Measurements from ENCODE around the gene HINFP.
A peak's percentile ranks its signal among the peaks of the same experiment; 100 is the strongest.
"Not testable (repeated sequence)": the region's sequence is repeated elsewhere in the genome, so short reads cannot be mapped to it uniquely, and the experiment has no call there.

Gene HINFP

DNA sequence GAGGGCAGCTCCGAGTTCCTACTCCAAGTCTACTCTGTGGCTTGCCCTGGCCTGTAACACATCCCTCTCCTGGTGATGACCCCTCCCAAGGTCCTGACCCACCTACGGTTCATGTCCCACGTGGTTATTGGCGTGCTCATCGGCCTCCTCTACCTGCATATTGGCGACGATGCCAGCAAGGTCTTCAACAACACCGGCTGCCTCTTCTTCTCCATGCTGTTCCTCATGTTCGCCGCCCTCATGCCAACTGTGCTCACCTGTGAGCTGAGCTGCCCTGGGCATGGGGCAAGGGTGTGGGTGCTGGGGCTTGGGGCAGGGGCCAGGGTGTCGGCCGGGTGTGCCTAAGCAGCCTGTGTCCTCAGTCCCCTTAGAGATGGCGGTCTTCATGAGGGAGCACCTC, 37.1 kb downstream of the HINFP start:
- no peak for DNase-seq

DNA sequence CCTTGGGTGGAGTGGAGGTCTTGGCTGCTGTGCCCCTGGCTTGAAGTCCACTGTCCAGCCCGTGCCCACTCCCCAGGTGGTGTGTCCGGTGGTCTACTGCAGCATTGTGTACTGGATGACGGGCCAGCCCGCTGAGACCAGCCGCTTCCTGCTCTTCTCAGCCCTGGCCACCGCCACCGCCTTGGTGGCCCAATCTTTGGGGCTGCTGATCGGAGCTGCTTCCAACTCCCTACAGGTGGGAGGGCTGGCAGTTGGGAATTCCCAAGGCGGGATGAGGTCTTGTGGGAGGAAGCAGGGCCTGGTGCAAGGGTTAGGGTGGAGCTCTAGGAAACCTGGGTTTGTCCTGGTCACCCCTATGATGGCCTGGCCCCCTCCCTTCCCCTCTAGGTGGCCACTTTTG, 38.8 kb downstream of the HINFP start:
- DNase-seq, result no peak

GRCh38 chr11:119161871-119162270, 40.5 kb downstream of the HINFP start:
- no peak for DNase-seq

GRCh38 chr11:119166368-119167076, 45.1 kb downstream of the HINFP start:
- DNase-seq, result no peak

- not testable (repeated sequence) for DNase-seq
These were observed 45.7 kb downstream of the HINFP start for GRCh38 chr11:119167077-119167458.

- no peak for DNase-seq
These were observed 46.6 kb downstream of the HINFP start for GRCh38 chr11:119167933-119168332.

DNA sequence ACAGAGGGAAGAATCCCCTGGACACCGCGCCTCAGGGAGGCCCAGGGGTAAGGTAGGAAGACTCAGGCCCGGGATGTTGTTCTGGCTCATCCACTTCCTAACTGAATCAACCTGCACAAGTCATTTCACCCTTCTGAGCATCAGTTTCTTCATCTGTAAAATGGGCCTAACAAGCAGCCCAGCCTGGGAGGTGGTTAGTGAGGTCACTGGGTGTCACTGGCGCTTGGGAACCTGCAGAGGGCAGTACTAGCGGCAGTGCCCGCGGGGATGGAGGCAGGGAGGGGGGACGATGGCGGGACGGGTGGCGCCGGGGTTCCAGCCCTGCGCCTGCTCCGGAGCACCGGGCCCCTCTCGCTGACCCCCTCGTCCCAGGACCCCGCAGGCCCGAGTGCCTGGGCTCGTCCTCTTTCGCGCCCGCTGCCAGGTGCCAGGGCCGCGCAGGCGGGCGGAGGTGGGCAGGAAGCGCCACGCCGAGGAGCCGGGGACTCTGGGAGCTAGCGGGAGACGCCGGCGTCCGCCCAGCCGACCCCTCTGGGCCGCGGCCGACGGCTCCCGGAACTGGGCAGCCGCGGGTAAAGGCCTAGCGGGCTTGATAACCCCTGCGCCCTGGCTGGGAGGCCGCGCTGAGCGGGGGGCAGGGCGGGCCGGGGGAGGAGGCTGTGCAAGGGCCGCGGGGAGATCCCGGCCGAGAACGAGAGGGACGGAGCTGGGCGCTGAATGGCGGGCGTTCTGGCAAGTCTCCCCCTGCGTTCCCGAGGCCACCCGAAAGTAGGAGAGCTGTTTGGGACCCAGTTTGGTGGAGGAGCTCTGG, 47.3 kb downstream of the HINFP start, which contains the start of gene NLRX1:
Gene NLRX1 (plus strand): TSS at position 255 of the 811 bp plus-strand sequence. CDS start 2,679 bp downstream, outside the sequence.
- DNase-seq, result peak; percentile 86

DNA sequence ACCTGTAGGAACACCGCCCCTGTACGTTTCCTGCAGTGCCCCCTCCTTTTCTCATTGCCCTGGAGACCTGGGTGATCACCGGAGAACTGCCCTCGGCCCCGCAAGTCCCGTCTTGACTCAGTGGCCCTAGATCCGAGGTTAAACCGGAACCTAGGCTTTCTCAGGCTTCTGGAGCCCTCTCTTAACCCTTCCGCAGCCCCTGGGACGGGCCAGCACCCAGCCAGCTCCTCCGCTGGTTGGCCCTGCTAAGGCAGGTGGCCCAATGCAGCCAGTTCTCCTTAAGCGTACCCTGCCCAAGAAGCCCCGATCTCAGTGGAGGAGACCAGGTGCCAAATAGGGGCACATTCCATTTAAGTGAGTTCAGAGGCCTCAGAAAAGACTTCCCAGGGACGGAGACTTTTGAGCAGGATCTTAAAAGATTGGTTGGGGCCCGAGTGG, 47.9 kb downstream of the HINFP start:
- DNase-seq, result peak; percentile 35

DNA sequence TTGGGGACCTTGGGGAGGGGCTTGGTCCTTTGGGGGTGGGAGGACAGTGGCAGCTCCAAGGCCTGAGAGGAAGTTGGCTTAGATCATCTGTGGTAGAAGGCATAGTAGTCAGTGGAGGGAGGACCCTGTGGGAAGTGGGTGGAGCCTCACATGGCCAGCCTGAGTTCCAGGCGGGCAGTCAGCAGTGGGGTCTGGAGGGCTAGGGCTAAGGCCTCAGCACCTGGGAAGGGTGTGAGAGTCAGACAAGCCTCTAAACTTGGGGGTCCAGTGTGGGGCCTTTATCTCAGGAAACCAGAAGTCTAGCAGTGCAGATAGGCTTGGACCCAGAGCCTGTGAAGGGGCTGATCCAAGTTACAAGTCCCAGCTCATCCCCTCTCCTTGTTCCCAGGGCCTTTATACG, 51.1 kb downstream of the HINFP start:
- no peak for DNase-seq

DNA sequence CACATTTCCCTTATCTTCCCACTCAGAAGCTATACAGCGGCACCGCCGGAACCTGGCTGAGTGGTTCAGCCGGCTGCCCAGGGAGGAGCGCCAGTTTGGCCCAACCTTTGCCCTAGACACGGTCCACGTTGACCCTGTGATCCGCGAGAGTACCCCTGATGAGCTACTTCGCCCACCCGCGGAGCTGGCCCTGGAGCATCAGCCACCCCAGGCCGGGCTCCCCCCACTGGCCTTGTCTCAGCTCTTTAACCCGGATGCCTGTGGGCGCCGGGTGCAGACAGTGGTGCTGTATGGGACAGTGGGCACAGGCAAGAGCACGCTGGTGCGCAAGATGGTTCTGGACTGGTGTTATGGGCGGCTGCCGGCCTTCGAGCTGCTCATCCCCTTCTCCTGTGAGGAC, 52.1 kb downstream of the HINFP start:
- no peak for DNase-seq

DNA sequence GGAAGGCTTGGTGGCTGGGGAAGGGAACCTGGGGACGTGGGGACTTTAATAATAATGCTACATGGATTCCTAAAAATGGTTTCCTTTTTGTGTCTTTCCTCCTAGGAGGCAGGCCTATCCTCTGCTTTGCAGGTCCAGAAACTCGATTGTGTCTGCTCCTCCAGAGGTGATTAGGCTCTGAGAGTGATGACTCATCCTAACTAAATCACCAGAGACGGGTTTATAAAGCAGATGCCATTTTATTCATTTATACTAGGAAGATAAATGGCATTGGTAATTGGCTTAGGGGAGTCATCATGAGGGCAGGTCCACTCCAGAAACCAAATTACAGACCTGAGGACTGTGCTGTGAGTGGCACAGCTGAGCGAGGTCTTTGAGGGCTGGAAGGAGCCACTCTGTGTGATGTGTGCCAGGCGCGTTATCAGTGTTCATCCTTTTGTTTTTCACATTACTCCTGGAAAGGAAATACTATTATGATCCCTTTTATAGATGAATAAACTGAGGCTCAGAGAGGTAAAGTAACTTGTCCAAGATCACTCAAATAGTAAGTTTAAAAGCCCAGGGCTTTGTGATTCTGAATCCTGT, 54.2 kb downstream of the HINFP start:
- DNase-seq, result no peak

DNA sequence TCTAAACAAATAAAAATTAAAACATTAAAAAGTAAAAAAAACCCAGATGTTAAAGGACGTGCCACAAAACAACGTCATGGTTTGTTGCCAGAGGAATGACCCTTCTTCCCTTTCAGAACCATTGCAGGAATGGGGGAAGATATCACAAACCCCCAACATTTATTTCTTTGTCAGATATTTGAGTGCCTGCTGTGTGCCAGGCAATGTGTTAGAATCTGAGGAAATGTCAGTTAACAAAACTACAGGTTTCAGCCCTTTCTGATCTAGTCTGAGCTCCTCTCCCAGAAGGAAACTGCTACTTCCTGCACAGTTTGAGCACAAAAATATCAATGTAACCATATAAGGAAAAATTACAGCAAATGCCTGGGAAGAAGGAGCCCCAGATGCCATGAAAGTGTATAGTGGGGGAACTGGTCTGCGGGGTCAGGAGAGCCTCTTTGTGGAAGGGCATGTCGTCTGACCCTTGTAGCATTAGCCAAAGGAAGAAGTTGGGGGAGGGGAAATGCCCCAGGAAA, 56.8 kb downstream of the HINFP start:
- no peak for DNase-seq

GRCh38 chr11:119179342-119179741, 58.0 kb downstream of the HINFP start:
- no peak for DNase-seq

- no peak for DNase-seq
These were observed 58.6 kb downstream of the HINFP start for GRCh38 chr11:119179983-119180382.

GRCh38 chr11:119180729-119181676, 59.6 kb downstream of the HINFP start:
- no peak for DNase-seq

DNA sequence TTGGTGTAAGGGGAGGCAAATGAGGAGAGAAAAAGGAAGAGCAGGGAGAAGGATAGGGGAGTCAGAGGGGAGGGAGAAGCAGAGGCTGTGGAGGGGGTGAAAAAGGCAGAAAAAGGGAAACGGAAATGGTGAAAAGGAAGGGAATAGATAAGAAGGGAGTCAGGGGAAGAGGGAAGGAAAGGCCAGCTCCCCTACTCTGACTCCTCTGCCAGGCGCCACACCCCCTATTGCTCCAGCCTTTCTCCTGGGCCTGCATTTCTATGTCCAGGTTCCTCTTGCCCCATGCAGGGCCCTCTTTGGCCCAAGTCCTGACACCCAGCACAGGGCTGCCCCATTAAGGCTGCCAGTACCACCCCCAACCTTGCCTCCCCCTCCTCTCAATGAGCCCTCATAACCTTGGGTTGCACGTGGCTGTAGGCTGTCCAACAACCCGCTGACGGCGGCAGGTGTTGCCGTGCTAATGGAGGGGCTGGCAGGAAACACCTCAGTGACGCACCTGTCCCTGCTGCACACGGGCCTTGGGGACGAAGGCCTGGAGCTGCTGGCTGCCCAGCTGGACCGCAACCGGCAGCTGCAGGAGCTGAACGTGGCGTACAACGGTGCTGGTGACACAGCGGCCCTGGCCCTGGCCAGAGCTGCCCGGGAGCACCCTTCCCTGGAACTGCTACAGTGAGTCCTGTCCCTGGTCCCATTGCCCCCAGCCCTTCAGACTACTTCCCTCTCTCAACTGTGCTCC, 60.5 kb downstream of the HINFP start:
- no peak for DNase-seq

DNA sequence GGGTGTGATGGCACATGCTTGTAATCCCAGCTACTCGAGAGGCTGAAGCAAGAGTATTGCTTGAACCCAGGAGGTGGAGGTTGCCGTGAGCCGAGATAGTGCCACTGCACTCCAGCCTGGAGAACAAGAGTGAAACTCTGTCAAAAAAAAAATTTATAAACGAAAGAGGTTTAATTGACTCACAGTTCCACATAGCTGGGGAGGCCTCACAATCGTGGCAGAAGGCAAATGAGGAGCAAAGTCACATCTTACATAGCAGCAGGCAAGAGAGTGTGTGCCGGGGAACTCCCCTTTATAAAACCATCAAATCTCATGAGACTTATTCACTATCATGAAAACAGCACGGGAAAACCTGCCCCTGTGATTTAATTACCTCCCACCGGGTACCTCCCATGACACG, 63.0 kb downstream of the HINFP start:
- DNase-seq, result not testable (repeated sequence)
